ENCODE data around the gene COPE. TPM values are rescaled to one million over a fixed set of nuclear protein-coding genes. Genes with fewer than 3 reads are reported as not detected.

Gene COPE
- total RNA-seq, 4 donors from 2014 or later = 112 to 223 (median 208) TPM

DNA sequence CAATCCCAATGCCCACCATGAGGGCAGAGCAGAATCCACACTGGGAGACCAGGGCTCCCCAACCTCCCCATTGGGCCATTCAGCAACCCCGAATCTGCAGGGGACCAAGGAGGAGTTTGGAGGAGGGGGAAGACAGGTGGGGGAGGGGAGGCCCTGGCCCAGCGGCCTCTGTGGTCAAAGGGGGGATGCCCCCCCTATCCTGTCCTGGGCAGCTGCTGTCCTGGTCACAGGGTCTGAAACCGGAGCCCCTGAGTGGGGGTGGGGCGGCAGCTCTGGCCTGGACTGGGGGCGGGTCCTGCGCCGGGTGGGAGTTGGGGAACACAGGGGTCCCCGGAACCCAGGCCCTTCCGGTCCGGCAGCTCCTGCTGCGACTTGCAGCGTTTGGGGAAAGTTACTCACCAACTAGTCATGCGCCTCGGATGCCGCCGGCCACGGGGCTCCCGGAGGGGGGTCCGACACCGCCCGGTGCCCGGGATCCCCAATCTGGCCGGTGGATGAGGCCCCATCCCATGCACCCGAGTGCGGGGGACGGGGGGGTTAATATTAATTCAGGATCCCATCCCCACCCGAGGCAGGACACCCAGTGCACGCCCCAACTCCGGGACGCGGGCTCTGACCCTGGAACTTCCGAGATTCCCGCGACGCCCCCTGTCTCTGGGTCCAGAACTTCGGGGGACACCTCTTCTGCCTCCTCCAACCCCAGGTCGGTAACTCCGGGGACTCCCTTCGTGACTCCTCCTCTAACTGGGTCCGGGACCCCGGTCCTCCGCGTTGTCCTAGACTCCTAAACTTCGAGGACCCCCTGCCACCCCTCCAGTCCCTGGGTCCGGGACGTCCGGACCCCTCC lies 21.0 kb upstream of the COPE start:
- DNase-seq (ENCODE audit: low spot score in 2 of 2) = peak in 1 of 2 donors; percentile 78
- Histone ChIP-seq H3K4me3 (peak overlapping the region; percentile 85), H3K4me1 (peaks cover 21% of the 10 kb centered on the region), H3K9me3 (no peaks in the 10 kb centered on the region), H3K27ac (peak overlapping the region; percentile 27), H3K27me3 (no peaks in the 10 kb centered on the region), H3K36me3 (peaks cover 18% of the 10 kb centered on the region)
- 9% methylated on average over 2 of the region's 47 CpGs for WGBS
- TF ChIP-seq, protein P1, sequence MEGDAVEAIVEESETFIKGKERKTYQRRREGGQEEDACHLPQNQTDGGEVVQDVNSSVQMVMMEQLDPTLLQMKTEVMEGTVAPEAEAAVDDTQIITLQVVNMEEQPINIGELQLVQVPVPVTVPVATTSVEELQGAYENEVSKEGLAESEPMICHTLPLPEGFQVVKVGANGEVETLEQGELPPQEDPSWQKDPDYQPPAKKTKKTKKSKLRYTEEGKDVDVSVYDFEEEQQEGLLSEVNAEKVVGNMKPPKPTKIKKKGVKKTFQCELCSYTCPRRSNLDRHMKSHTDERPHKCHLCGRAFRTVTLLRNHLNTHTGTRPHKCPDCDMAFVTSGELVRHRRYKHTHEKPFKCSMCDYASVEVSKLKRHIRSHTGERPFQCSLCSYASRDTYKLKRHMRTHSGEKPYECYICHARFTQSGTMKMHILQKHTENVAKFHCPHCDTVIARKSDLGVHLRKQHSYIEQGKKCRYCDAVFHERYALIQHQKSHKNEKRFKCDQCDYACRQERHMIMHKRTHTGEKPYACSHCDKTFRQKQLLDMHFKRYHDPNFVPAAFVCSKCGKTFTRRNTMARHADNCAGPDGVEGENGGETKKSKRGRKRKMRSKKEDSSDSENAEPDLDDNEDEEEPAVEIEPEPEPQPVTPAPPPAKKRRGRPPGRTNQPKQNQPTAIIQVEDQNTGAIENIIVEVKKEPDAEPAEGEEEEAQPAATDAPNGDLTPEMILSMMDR (IDR thresholded peaks at IDR 0.05) = no peak

DNA sequence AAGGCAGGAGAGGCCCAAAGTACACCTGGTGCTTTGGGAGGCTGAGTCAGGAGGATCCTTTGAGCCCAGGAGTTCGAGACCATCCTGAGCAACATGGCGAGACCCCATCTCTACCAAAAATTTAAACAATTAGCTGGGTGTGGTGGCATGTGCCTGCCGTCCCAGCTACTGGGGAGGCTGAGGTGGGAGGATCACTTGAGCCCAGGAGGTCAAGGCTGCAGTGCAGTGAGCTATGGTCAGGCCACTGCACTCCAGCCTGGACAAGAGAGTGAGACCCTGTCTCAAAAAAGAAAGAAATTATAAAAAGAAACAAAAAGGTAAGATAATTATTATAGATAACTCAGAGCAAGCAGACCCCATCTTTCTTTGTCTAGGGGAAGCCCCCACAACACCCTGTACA lies 20.0 kb upstream of the COPE start:
- TF ChIP-seq, protein P1 (IDR thresholded peaks at IDR 0.05) = no peak
- TF ChIP-seq POLR2AphosphoS5 (IDR thresholded peaks at IDR 0.05) (no peak), EP300 (IDR thresholded peaks at IDR 0.05) (no peak), POLR2A (IDR thresholded peaks at IDR 0.05) (no peak)
- DNase-seq (ENCODE audit: low spot score in 2 of 2) = no peak
- Histone ChIP-seq H3K36me3 (peaks cover 20% of the 10 kb centered on the region), H3K27me3 (no peaks in the 10 kb centered on the region), H3K9me3 (no peaks in the 10 kb centered on the region), H3K4me1 (peaks cover 21% of the 10 kb centered on the region), H3K4me3 (no peak overlapping the region), H3K27ac (no peak overlapping the region)
- 85% methylated on average over 3 of the region's 3 CpGs for WGBS

GRCh38 chr19:18933297-18933696 lies 14.1 kb upstream of the COPE start:
- no peaks in the 10 kb centered on the region for H3K27me3 ChIP-seq
- TF ChIP-seq EP300 (IDR thresholded peaks at IDR 0.05) (no peak), POLR2AphosphoS5 (IDR thresholded peaks at IDR 0.05) (no peak), POLR2A (IDR thresholded peaks at IDR 0.05) (no peak)
- TF ChIP-seq, protein P1 (IDR thresholded peaks at IDR 0.05) = no peak
- H3K4me1 ChIP-seq = peaks cover 10% of the 10 kb centered on the region
- no peak overlapping the region for H3K27ac ChIP-seq
- peaks cover 50% of the 10 kb centered on the region for H3K36me3 ChIP-seq
- no peaks in the 10 kb centered on the region for H3K9me3 ChIP-seq
- WGBS = 87% methylated on average over 9 of the region's 13 CpGs
- no peak for DNase-seq (ENCODE audit: low spot score in 2 of 2)
- H3K4me3 ChIP-seq = no peak overlapping the region

GRCh38 chr19:18932216-18932841 lies 13.1 kb upstream of the COPE start:
- H3K9me3 ChIP-seq = no peaks in the 10 kb centered on the region
- H3K36me3 ChIP-seq = peaks cover 57% of the 10 kb centered on the region
- H3K27me3 ChIP-seq = no peaks in the 10 kb centered on the region
- H3K27ac ChIP-seq = no peak overlapping the region
- DNase-seq (ENCODE audit: low spot score in 2 of 2) = peak; percentile 88 to 91
- peaks cover 10% of the 10 kb centered on the region for H3K4me1 ChIP-seq
- WGBS = 38% methylated on average over 31 of the region's 37 CpGs
- peak overlapping the region; percentile 9 for H3K4me3 ChIP-seq
- TF ChIP-seq POLR2A (IDR thresholded peaks at IDR 0.05) (no peak), EP300 (IDR thresholded peaks at IDR 0.05) (no peak), POLR2AphosphoS5 (IDR thresholded peaks at IDR 0.05) (no peak)
- TF ChIP-seq, protein P1 (IDR thresholded peaks at IDR 0.05) = no peak

Data from suprapubic skin (tissue), 4 donors.